Ishikawa (cell line): ENCODE results near the gene MESD.
A peak's percentile ranks its signal among the peaks of the same experiment; 100 is the strongest.

Source experiments
- CEBPB ChIP-seq: IDR thresholded peaks from 2 replicates; pipeline ENCODE4 v1.6.1; 2012
- CREB1 ChIP-seq: IDR thresholded peaks from 2 replicates; pipeline ENCODE4 v1.6.1; 2012; ENCODE audit warnings: low read depth
- EGR1 ChIP-seq: IDR thresholded peaks from 2 replicates; pipeline ENCODE4 v1.6.1; 2012
- EP300 ChIP-seq: IDR thresholded peaks from 2 replicates; pipeline ENCODE4 v1.6.1; 2012; ENCODE audit warnings: borderline replicate concordance
- FOXM1 ChIP-seq: IDR thresholded peaks from 2 replicates; pipeline ENCODE4 v1.6.1; 2012; ENCODE audit warnings: low read depth, borderline replicate concordance
- NFIC ChIP-seq: IDR thresholded peaks from 2 replicates; pipeline ENCODE4 v1.6.1; 2012
- RAD21 ChIP-seq: IDR thresholded peaks from 2 replicates; pipeline ENCODE4 v1.6.1; 2012; ENCODE audit warnings: low read depth
- REST ChIP-seq: IDR thresholded peaks from 2 replicates; pipeline ENCODE4 v1.6.1; 2012; ENCODE audit warnings: low read depth, mild to moderate bottlenecking
- TAF1 ChIP-seq: IDR thresholded peaks from 2 replicates; pipeline ENCODE4 v1.6.1; 2012; ENCODE audit warnings: low read depth, mild to moderate bottlenecking
- TCF12 ChIP-seq: IDR thresholded peaks from 2 replicates; pipeline ENCODE4 v1.6.1; 2012; ENCODE audit warnings: low read depth
- TEAD4 ChIP-seq: IDR thresholded peaks from 2 replicates; pipeline ENCODE4 v1.6.1; 2012
- USF1 ChIP-seq: IDR thresholded peaks from 2 replicates; pipeline ENCODE4 v1.6.1; 2012
- YY1 ChIP-seq: IDR thresholded peaks from 2 replicates; pipeline ENCODE4 v1.6.1; 2012; ENCODE audit warnings: low read depth
- ZBTB7A ChIP-seq: IDR thresholded peaks from 2 replicates; pipeline ENCODE4 v1.6.1; 2012; ENCODE audit warnings: low read depth
- TF ChIP-seq, protein P1 (sequence below): IDR thresholded peaks from 2 replicates; pipeline ENCODE4 v1.6.1; 2012

Gene MESD

DNA sequence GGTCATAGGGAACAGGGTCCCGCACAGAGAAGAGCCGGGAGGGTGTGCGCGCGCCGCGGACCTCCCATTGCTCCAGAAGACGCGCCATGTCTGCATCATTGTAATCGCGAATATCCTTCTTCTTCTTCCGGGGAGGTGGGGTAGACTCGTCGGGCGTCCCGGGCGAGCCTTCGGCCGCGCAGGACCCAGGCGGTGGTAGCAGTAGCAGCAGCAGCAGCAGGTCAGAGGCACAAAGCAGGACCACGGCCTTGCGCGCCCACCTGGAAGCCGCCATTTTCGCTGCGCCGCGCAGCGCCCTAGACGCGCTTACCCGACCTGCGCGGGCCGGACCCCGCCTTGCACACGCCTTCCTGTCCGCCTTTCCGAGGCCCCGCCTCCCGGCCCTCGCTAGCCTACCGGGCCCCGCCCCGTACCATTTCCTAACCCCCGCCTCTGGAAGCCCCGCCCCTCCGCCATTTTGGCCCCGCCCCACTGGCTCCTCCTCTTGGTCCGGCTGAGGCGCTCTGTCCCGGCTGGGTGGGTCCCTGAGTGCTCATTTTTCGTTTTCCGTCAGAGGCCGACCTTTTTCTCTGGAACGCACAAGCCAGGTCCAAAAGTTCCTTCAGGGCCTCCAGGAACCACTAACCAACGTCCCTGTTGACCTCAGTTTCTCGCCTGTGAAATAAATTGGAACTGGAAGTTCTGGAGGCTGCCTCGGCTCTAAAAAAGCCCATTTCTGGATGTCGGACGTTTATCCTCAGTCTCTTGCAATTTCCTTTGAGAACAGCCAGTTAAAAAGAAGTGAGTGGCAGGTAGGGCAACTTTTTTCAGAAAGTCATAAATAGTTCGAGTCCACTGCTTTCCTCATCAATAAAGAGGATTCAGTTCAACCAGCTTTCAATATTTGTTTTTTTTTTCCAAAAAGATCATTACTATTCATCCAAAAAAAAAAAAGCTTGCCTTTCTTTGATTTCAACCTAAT, at the start of gene MESD:
Gene MESD, minus strand, starts transcription at position 302 of the 961 bp plus-strand sequence. Its CDS starts 28 bp downstream, at position 274.
- TF ChIP-seq TEAD4 (no peak), TAF1 (peak; percentile 92), YY1 (peak; percentile 97), TCF12 (no peak; the same call in 1 of the 2 replicates)
- TF ChIP-seq, protein P1, sequence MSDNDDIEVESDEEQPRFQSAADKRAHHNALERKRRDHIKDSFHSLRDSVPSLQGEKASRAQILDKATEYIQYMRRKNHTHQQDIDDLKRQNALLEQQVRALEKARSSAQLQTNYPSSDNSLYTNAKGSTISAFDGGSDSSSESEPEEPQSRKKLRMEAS = no peak; the same call in 1 of the 2 replicates

- TF ChIP-seq FOXM1 = no peak
- no peak for TF ChIP-seq TEAD4
- TF ChIP-seq TCF12 = no peak
- no peak for TF ChIP-seq EGR1
- no peak for TF ChIP-seq EP300
- TF ChIP-seq CREB1 = no peak
- TF ChIP-seq ZBTB7A = no peak
- TF ChIP-seq NFIC = no peak
- TF ChIP-seq, protein P1 = no peak
- TF ChIP-seq TAF1 = no peak
- no peak for TF ChIP-seq YY1
- TF ChIP-seq REST = no peak
- TF ChIP-seq CEBPB = no peak
- no peak for TF ChIP-seq RAD21
- TF ChIP-seq USF1 = no peak
Measured at GRCh38 chr15:81038975-81039607, 49.5 kb upstream of the MESD start.

DNA sequence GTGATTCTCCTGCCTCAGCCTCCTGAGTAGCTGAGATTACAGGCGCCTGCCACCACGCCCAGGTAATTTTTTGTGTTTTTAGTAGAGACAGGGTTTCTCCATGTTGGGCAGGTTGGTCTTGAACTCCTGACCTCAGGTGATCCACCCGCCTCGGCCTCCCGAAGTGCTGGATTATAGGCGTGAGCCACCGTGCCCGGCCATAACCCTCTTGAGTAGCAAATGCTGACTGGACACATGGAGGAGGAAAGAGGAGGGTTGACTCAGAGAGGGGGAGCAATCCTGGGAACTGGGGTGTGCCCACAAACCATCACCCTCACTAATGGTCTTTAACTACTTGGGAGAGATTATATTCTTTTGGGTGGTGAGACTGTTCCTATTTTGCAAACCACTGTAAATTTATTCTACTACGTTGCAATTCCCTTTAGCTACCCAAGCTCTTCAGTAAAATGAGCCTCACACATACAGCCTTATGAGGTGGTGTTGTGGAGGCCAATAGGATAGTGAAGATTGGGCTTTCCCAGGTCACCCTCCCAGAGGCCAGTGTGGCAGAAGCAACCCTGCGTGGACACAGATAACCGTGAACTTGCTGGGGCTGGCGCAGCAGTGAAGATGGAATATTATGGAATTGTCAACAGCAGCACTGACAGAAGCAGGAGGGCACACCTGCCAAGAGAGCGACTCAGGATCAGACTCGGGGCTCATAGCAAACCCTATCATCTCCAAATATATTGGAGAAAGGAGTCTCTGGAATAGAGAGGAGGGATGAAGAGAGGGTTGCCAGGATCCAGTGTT, 48.5 kb upstream of the MESD start:
- no peak for TF ChIP-seq RAD21
- TF ChIP-seq ZBTB7A = no peak
- no peak for TF ChIP-seq FOXM1
- no peak for TF ChIP-seq EGR1
- no peak for TF ChIP-seq CREB1
- TF ChIP-seq EP300 = no peak
- TF ChIP-seq TEAD4 = no peak
- TF ChIP-seq REST = no peak
- no peak for TF ChIP-seq TAF1
- TF ChIP-seq, protein P1 = no peak
- TF ChIP-seq USF1 = no peak
- no peak for TF ChIP-seq CEBPB
- TF ChIP-seq TCF12 = no peak
- no peak for TF ChIP-seq YY1
- no peak for TF ChIP-seq NFIC

DNA sequence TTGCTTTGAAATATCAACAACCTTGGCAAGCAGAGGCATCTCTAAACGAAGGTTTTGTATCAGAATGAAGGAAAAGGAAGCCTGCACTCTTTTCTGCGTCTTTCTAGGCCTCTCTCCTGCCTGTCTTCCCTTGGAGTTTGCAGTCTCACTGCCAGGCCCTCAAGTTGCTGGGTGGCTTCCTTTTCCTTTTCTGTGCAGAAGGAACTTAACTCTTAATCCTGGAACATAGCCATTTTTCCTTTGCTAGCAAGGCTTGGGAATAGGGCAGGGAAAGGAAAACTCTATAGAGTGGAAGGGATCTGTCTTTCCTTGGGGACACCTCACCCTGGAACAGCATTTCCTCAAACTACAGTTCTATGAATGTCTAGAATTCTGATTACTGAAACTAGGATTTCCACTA, 43.9 kb upstream of the MESD start:
- TF ChIP-seq CEBPB (no peak), USF1 (no peak), TAF1 (no peak), EP300 (no peak), CREB1 (no peak)
